GM10847 (cell line): ENCODE results near the gene ZNF581.

Experiments
- POLR2A ChIP-seq: IDR thresholded peaks from 2 replicates; pipeline ENCODE4 v1.6.1; 2011; ENCODE audit not compliant: insufficient read length; ENCODE audit errors: extremely low read depth

ZNF581 gene

DNA sequence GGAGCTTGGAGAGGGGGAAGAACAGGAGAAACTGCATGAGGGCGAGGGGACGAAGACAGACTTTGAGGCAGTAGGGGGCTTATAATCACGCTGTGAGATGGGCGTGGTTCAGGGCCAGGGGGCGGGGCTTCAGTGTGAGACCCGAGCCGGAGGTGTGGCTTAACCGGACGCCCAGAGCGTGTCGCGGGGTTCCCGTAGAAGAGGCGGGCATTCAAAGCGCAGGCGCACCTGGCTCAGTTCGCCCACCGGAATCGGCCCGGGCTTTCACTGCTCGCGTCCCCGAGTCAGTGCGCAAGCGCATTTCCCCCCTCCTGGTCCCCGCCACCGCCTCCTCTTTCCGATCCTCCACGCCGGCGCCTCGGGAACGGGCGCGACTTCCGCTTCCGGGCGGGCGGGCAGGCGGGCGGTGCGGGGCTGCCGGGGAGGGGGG, 38.2 kb upstream of the ZNF581 start:
- peak; percentile 15 for TF ChIP-seq POLR2A

DNA sequence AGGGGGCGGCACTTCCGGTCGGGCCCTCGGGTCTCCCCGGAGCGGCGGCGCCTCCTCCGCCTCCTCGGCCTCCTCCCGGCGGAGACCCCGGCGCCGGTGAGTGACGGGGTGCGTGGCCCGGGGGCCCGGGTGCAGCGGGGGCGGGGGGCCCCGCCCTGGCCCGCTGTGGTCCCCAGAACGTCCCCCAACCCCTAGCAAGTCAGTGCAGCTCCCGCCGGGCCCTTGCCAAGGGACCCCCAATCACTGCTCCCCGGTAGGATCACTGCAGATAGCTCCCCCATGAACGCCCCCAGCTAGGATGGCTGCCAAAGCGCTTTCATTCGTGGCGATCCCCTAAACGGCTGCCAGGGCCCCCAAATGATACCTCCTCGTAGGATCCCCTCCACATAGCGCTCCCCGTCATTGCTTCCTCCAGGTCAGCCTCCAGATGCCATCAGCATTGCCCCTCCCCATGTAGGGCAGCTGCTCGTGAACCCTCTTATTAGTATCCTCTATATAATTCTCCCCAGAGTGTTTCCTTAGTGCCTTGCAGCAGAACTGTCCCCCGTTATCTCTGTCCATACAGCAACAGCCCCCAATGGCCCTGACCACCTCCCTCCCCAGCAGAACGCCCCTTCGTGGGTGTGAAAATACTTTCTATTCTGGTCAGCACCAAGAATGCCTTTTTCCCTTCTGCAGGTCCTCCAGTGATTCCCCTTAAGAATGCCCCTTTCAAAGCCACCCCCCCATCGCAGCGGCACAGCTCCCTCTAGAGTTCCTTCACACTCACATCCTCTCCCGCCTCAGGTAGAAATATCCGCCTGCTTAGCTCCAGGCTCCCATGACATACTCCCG, 37.6 kb upstream of the ZNF581 start, which contains the start of gene ZNF865:
Gene ZNF865, plus strand, starts transcription at position 11 of the 834 bp plus-strand sequence. CDS start 7,972 bp downstream, outside the sequence.
- TF ChIP-seq POLR2A = no peak

DNA sequence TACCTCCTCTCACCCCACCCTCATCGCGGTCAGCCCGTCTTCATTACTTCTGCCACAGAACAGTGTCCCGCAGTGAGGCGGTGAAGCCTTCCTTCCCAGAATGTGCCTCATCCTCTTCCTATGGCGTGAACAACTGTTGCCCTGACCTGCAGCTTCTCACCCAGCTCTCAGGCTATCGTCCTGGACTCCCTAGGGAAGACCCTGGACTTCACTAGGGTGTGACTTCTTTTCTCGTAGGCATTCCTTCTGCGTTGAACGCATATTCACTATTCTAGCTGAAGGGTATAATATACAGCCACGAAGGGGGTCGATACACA, 37.0 kb upstream of the ZNF581 start:
- TF ChIP-seq POLR2A = no peak

DNA sequence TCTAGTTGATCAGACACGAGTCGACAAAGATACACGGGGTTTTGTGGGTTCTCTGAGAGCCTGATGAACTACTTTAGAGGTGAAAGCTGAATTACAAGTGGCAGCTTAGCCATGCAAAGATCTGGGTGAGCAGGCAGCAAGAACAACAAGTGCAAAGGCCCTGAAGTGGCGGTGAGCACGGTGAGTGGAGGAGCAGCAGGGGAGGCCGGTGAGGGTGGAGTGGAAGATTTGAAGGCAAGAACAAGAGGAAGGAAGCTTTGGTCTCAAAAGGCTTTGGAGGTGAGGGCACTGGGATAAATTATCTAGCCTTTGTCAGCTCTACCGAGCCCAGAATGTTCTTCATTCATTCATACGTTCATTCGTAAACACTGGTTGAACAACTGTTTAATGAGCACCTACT, 36.6 kb upstream of the ZNF581 start:
- TF ChIP-seq POLR2A = no peak

DNA sequence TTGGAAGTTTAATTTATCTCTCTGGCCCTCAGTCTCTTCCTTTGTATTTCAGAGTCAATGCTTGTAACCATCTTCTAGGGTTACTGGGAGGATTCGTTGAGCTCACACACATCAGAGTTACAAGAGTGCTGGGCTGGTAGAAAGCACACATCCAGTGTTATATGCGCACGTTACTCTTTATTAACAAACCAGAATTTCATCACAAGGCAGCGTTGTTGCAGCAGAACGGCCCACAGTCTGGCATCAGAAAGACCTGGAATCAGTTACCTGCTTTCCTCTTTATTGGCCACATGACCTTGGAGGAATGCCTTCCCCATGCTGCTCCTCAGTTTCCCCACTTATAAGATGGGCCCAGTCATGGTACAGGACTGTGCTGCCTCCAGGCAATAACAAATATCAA, 34.1 kb upstream of the ZNF581 start:
- TF ChIP-seq POLR2A = no peak

DNA sequence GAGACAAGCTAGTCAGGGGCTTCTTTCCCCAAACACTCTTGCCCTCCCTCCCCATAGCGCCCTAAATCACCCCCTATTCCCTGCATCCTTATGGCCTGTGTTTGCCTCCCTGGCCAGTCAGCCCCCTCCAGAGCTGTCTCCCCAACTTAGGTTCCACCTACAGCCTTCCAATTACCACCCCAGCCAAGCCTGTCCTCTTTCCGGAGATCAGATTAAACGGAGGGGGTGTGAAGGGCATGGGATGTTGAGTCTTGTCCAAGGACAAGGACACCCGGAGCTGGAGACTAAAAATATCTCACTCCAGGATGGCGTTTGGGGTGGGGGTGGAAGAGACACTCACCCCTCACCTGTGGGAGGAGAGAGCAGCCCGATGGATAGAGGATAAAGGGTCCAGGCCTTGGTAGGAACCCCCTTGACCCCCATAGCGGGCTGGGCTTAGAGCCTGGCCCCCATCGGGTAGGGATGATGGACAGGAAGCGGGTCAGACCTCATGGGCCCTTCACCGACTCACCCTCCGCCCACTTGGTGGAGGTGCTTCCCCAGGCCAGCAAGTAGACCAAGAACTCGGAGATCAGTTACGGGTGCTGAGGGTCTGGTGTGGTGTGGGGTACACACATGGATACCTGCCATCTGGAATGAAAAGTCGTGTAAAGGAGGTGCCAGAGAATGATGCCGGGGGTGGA, 32.0 kb upstream of the ZNF581 start:
- TF ChIP-seq POLR2A = no peak

DNA sequence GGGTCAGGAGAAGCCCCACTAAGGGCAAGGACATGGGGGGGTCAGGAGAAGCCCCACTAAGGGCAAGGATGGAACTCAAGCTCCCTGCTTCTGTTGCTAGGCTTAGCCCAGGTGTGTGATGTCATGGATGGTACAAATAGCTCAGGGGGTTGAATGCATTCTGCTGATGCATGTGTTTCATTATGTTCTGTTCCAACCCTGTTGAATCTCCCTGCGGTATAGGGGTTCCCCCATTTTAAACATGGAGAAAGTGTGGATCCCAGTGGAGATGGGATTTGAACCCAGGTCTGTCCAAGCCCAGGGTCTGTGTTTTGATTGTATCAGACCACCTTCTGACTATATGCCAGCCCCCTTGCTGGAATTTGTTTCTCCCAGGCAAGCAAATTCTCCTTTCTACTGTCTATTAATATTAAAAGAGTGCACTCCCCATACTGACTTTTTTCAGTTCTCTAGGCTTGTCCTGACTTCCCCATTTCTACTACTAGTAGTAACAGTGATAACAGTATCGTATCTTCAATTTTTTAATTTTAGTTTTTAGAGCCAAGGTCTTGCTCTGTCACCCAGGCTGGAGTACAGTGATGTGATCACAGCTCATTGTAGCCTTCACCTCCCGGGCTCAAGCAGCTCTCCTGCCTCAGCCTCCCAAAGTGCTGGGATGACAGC, 31.3 kb upstream of the ZNF581 start:
- no peak for TF ChIP-seq POLR2A

DNA sequence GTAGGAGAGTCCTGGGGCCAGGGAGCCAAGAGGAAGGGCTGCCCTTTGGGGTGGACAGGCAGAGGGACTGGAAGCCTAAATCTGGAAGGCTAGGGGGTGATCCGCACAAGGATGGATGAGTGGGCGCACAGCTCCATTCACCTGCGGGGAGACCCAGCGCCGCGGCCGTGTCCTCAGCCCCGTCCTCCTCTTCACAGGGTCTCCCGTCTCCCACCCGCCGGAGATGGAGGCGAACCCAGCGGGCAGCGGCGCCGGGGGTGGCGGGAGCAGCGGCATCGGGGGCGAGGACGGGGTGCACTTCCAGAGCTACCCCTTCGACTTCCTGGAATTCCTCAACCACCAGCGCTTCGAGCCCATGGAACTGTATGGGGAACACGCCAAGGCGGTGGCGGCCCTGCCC, 30.1 kb upstream of the ZNF581 start:
- TF ChIP-seq POLR2A = no peak

DNA sequence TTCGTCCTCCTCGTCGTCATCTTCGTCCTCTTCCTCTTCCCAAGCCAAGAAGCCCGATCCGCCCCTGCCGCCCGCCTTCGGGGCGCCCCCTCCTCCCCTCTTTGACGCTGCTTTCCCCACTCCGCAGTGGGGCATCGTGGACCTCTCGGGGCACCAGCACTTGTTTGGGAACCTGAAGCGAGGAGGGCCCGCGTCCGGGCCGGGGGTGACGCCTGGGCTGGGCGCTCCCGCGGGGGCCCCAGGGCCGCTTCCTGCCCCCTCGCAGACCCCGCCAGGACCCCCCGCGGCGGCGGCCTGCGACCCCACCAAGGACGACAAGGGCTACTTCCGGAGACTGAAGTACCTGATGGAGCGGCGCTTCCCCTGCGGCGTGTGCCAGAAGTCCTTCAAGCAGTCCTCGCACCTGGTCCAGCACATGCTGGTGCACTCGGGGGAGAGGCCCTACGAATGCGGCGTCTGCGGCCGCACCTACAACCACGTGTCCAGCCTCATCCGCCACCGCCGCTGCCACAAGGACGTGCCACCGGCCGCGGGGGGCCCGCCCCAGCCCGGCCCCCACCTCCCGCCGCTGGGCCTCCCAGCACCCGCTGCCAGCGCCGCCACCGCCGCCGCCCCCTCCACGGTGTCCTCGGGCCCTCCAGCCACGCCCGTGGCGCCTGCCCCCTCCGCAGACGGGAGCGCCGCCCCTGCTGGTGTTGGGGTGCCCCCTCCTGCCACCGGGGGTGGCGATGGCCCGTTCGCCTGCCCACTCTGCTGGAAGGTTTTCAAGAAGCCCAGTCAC, 29.3 kb upstream of the ZNF581 start:
- TF ChIP-seq POLR2A = no peak

DNA sequence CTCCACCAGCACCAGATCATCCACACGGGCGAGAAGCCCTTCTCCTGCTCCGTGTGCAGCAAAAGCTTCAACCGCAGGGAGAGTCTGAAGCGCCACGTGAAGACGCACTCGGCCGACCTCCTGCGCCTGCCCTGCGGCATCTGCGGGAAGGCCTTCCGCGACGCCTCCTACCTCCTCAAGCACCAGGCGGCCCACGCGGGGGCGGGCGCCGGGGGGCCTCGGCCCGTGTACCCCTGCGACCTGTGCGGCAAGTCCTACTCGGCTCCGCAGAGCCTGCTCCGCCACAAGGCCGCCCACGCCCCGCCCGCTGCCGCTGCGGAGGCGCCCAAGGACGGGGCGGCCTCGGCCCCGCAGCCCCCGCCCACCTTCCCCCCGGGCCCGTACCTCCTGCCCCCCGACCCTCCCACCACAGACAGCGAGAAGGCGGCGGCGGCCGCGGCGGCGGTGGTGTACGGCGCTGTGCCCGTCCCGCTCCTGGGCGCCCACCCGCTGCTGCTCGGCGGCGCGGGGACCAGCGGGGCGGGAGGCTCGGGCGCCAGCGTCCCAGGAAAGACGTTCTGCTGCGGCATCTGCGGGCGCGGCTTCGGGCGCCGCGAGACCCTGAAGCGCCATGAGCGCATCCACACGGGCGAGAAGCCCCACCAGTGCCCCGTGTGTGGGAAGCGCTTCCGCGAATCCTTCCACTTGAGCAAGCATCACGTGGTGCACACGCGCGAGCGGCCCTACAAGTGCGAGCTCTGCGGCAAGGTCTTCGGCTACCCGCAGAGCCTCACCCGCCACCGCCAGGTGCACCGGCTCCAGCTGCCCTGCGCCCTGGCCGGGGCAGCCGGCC, 28.5 kb upstream of the ZNF581 start:
- no peak for TF ChIP-seq POLR2A

DNA sequence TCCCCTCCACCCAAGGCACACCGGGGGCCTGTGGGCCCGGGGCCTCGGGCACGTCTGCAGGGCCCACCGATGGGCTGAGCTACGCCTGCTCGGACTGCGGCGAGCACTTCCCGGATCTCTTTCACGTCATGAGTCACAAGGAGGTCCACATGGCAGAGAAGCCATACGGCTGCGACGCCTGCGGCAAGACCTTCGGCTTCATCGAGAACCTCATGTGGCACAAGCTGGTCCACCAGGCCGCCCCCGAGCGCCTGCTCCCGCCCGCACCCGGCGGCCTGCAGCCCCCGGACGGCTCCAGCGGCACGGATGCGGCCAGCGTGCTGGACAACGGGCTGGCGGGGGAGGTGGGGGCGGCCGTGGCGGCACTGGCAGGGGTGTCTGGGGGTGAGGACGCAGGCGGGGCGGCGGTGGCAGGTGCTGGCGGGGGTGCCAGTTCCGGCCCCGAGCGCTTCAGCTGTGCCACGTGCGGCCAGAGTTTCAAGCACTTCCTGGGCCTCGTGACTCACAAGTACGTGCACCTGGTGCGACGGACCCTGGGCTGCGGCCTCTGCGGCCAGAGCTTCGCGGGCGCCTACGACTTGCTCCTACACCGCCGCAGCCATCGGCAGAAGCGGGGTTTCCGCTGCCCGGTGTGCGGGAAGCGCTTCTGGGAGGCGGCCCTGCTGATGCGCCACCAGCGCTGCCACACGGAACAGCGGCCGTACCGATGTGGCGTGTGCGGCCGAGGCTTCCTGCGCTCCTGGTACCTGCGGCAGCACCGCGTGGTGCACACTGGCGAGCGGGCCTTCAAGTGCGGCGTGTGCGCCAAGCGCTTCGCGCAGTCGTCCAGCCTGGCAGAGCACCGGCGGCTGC, 27.7 kb upstream of the ZNF581 start:
- no peak for TF ChIP-seq POLR2A

DNA sequence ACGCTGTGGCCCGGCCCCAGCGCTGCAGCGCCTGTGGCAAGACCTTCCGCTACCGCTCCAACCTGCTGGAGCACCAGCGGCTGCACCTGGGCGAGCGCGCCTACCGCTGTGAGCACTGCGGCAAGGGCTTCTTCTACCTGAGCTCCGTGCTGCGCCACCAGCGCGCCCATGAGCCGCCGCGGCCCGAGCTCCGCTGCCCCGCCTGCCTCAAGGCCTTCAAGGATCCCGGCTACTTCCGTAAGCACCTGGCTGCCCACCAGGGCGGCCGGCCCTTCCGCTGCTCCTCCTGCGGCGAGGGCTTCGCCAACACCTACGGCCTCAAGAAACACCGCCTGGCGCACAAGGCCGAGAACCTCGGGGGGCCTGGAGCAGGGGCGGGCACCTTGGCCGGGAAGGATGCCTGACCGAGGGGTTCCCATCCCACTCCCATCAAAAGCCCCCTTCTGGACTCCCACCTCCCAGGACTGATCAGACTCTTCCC, 27.0 kb upstream of the ZNF581 start:
- no peak for TF ChIP-seq POLR2A

DNA sequence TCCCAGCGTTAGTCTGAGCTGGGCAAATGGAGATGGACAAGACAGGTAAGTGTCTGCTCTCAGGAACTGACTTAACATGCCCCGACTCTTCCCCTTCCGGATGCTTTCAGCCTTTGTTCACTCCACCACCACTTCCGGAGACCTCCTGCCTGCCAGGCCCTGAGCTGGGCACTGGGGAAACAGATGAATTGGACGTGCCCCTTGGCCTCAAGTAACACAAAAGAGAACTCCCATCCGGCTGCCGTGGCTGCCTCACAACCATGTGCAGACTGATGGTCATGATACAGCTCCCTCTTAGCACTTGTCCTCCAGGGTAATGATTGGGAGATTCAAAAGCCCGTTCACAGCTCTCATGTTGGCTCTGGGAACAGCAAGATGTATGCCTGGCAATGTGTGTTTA, 26.0 kb upstream of the ZNF581 start:
- TF ChIP-seq POLR2A = no peak

DNA sequence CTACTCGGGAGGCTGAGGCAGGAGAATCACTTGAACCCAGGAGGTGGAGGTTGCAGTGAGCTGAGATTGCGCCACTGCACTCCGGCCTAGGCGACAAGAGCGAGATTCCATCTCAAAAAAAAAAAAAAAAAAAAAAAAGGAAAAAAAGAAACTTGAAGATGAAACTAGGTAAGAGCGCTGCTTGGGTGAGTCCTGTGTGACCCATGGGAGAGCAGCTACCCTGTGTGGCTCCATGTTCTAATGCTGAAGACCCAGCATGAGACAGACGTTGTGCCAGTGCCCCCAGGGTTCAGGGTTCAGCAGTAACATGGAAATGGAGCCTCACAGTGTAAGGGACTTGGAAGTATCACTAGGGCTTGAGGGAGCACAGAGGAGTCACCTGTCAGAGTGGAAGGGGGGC, 25.0 kb upstream of the ZNF581 start:
- no peak for TF ChIP-seq POLR2A

DNA sequence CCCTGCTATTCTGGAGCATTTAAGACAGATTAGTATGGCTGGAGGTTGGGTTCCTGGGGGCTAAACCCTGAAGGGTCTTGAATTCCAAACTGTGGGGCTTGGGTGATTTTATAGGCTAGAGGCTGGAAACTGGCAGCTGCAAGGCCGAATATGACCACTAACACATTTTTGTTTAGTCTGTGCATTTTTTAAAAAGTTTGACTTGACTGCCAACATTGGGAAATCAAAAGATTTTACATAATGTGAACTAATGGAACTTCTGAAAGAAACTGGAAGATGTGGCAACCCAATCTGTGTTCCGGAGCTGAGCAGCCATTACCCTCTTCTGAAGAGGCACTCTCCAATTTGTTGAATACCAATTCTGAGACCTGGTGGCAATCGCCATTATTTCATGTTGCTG, 24.2 kb upstream of the ZNF581 start:
- TF ChIP-seq POLR2A = no peak
